NCI-H1048 (cell line): ENCODE measurements around the gene CBX8.

ENCODE experiments used
- DNase-seq: peaks from one replicate; lab custom pipeline; 2025; lab: John Stamatoyannopoulos, UW

CBX8 gene

DNA sequence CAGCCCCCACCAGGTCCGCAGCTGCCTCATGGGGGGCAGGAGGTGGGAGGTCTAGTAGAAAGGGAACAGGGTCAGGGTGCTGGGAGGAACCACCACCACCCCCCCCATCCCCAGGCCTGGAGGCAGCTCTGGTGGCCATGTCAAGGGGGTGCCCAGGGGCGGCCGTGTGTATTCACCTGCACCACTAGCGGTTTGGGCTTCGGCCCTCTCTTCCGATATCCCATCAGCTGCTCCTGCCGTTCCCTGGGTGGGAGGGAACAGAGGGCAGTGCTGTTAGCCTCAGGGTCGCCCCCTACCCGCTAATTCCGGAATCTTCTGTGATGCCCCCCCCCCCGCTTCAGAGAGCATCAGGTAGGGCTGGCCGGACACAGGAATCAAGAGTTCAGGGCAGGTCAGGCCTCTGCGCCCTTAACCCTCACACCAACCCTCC, 38.6 kb upstream of the CBX8 start:
- DNase-seq, result no peak

DNA sequence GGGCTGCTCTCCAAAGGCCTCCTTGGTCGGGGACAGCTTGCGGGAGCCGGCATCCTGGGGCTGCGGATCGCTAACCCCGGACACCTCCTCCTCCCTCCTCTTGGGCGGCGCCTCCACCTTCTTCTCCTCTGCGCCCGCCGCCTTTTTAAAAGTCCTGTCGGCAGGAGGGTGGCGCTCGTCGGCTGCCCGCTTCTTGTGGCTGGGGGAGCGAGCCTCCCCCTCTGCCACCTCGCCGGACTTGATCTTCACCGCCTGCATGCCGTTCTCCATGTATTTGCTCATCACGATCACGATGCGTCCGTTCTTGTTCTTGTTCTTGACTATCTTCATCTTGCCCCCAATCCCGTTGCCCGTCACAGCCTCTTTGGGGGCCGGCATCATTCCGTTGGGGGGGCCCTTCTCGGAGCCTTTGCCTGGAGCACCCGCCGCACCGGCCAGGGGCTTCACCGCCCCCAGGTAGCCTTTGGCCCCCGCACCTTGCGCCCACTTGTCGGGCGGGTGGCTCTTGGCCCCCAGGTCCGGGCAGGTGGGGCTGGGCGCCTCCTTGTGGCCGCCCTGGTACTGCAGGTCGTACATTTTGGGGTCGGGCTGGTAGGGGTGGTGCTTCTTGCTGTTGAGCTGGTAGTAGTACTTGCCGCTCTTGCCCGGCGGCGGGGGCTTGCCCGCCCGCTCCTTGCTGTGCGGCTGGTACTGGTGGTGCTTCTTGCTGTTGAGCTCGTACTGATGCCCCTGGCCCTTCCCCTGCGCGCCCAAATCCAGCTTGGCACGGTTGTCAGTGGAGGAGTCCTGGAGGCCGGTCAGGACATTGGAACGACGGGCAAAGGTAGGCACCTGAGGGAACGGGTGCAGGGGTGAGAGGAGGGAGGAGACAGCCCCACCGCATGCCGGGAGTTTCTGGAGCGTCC, 37.9 kb upstream of the CBX8 start:
- DNase-seq, result no peak

DNA sequence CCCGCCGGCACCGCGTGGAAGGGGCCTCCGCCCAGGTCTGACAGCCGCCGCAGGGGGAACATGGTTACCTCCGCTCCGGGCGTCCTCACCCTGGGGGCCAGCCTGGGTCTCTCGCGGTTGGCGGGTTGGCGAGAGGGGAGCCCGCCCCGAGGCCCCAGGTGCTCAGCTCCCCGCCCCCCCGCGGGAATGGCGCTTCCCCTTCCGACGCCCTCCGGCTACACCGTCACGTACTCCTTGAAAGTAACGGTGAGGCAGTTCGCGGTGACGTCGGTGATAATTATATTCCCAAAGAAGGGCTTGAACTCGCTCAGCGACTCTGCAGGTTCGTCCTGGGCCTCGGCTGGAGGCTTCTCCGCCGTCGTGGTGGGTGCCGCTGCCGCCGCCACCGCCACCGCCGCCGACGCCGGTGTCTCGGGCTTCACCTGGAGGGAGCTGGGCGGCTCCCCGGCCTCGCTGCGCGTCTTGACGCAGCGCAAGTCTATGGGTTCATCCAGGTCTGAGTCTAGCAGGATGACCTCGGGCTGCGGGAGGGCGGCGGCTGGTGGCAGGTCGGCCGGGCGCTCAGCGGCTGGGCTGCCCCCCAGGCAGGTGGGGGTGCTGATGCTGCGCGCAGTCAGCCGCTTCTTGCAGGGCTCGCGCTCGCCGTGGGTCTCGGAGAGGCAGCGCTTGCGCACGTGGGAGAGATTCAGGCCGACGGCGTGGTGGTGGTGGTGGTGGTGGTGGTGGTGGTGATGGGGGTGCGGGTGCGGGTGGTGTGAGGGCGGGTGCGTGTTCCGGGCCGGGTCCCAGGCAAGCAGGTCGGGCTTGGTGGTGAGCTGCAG, 37.1 kb upstream of the CBX8 start:
- no peak for DNase-seq

DNA sequence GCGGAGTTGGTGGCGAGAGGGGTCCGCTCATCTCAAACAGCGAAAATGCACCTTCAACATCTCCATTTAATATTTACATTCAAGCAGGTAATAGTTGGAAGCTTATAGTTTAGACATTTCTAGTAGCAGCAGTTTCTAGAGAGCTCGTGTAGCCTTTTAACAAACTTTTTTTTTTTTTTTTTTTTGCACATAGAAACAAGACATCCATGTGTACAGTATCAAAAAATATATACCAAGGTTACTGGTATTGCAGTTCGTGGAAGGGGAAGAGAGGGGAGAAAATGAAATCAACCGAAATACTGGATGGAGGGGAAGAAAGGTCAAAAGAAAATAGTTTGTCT, 36.2 kb upstream of the CBX8 start:
- no peak for DNase-seq

DNA sequence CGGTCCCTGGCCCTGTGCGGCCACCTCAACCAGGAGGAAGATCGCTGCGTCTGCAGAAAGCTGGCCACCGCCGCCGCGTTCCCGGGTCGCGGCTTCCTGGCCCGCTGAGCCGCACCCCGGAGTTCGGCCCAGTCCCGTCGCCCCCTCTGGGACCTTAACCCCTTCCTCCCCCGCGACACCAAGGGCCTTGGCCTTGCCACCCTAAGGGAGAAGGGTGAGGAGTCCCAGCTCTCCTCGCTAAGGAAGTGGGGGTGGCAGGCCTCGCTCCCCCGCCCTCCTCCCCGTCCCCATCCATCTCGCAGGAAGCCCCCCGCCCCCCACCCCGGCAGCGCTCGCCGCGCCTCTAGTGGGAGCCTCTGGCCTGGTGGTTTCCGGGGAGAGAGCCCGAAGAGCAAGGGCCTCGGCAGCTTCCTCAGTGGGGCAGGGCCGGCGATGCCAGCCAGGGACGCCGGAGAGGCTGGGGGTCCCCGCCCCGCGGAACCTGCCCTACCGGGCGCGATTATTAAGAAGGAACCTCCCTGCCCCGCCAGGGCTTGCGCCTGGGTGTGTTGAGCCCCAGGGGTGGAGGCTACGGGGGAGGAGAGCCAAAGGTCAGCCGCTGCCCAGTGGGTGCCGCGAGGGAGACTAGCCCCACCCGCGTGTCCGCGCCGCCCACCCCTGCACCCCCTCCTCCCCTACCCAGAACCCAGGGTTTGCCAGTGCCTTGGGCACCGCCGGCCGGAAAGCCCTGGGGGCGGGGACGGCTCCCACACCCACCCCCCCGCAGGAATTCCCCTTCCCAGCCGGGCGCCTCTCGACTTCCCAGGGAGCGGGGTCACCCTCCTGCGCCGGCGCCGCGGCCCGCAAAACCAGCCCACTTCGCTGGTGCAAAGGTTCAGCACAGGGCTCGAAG, 35.6 kb upstream of the CBX8 start:
- DNase-seq, result no peak

DNA sequence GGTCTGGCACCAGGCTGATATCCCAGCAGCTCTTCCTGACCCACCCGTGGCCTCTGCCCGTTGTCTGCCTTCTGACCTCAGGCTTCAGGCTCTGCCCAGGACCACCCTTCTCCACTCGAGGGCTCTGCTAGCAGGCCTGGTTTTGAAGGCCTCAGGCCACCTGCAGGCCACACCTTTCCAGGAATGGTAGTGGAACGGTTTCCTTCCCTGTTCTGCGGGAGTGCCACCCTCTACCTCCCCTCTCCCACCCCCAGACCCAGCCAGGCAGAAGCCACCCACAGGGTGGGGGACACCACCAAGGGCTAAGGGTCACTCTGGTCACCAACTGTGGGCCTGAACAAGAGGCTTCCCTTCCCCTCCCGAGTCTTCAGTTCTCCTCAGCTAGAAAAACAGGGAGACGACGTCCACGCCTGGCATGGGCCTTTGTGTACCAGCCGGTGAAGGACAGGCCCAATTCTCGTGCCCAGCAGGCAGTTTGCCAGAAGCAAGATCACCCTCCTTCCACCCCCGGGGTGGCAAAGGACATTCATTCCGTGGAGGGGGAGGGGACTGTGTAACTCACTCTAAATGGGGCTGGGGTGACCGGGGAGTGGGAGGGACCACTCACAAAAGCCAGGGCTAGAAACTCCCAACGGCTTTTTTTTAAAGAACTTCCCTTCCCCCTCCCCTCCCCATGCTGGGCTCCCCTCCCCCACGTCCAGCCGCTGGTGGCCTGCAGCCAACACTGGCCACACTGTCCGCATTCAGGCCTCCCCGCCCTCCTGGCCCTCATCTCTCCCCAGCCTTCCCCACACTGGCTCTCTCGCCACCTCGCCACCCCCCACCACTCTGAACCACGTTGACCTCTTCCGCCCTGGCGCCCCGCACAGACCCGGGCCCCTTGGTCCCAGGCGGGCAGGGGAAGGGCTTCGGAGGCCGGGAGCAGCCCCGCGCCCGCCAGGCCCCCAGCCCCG, 34.7 kb upstream of the CBX8 start:
- DNase-seq, result no peak

DNA sequence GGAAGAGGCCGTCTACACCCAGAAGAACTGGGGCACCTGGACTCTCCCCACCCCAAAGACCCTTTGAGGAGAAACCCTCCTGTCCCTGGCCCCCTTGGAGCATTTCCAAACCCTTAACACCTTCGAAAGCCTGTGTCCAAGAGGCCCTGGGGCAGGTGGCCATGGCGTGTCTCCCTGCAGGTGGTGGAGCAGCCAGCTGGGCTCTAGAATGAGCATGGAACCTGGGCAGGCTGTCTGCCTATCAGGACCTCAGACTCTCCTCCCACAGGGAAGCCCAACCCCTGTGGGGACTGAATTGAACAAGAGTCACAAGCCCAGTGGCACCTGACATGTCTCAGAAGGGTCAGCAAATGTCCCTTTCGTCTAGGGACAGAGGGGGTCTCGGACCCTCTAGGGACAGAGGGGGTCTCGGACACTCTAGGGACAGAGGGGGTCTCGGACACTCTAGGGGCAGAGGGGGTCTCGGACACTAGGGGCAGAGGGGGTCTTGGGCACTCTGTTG, 33.9 kb upstream of the CBX8 start:
- no peak for DNase-seq

DNA sequence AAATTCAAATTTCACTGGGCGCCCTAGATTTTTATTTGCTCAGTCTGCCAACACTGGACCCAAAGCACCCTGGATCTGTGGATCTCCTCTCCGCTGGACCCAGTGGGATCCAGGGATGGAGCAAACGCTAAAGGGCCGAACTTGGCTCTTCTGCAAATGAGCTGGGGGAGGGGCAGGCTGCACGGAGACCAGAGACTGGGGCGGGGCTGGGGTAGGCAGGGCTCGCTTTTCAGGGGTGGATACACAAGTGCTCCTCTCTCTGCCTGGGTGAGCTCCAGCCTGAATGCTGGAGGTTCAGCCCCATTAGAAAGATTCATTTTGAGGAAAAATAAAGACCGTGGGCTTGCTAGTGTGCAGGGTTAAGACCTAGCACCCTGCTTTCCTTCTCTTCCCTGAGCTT, 33.4 kb upstream of the CBX8 start:
- DNase-seq, result no peak

DNA sequence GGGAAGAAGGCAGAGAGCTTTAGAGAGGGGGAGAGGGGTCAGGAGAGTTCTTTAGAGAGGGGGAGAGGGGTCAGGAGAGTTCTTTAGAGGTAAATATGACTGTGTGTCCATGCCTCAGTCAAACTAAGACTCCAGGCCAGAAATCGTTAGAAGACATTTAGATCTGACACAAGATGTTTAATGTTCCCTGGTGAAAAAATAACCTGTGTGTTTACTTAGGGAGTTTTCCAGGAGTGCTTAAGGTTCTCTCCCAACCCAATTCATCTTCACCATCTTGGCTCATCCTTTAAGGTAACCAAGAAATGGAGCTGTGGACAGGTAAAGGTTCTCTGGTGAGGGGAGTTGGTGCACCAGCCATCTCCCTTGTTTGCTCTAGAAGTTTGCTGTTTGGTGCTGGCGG, 32.6 kb upstream of the CBX8 start:
- DNase-seq, result no peak

DNA sequence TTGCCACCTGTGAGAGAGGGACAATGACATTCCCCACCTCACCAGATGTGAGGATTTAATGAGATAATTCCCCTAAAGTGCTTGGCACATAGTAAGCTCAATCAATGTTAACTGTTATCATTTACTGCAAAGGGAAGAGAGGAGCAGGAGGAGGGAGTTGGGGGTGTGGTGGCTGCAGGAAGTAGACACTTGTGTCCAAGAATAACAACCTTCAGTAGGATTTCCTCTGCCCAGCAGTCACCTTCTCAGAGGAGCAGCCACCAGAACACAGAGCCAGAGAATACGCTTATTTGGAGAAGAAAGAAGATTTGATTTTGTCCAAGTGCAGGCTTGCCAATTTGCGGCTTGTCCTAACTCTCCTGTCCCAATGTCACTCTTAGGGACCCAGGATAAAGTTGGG, 32.1 kb upstream of the CBX8 start:
- no peak for DNase-seq

DNA sequence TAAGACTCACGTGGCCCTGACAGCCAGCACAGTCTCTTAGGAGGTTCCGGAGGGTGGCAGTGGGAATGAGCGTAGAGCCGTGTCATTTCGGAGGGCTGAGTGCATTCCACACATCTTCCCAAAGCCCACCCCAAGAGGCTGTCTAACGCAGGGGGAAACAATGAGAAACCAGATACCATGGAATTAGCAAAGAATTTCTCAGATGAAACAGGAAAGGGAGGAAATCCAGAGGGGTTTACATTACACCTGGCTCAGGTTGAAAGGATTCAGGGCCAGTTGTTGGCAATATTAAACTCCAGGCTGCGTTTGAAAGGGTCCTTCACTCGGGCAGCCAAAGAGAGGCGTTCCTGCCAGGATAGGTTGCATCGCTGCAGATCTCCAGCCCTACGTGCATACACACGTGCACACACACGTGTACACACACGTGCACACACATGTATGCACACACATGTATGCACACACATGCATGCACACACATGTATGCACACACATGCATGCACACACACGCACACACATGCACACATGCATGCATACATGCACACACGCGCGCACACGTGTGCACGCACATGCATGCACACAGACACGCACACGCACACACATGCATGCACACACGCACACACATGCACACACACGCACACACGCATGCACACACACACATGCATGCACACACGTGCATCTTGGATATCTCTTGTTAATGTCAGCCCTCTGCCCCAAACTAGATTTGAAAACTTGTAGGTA, 30.1 kb upstream of the CBX8 start:
- DNase-seq, result no peak

DNA sequence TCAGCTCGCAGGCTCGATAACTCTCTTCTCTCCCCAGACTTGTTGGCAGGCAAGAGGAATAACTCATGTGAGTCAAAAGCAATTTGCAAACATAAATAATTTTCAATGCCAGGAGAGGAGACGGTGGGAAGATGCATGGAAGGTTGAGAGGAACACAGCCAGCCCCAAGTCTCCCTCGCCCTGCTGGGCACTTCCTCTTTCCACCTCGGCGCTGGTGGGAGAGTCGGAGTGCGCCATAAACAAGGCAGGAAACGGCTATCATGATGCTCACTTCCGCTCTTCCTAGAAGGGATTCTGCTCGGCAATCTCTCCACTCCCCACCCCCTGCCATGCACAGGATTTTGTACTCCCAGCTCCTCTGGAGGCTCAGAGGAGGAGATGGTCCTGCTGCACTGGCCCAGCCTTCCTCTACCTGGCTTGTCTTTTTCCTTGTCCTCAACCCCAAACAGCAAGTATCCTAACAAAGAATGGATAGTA, 29.4 kb upstream of the CBX8 start:
- DNase-seq, result no peak

DNA sequence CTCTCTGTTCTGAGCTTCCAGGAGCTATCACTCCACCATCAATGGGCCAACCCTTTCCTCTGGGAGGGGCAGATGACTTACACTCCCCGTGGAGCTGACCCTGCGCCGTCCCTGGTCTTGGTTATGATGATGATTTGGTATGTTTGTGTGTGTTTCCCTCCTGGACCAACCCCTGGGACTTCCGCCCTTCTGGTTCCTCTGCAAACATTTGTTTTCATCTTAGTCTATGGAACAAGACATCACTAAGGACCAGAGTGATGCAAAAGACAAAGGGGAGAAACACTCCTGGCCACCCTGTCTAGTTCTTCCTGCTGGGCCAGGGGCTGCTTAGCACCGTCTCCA, 28.7 kb upstream of the CBX8 start:
- DNase-seq, result no peak

DNA sequence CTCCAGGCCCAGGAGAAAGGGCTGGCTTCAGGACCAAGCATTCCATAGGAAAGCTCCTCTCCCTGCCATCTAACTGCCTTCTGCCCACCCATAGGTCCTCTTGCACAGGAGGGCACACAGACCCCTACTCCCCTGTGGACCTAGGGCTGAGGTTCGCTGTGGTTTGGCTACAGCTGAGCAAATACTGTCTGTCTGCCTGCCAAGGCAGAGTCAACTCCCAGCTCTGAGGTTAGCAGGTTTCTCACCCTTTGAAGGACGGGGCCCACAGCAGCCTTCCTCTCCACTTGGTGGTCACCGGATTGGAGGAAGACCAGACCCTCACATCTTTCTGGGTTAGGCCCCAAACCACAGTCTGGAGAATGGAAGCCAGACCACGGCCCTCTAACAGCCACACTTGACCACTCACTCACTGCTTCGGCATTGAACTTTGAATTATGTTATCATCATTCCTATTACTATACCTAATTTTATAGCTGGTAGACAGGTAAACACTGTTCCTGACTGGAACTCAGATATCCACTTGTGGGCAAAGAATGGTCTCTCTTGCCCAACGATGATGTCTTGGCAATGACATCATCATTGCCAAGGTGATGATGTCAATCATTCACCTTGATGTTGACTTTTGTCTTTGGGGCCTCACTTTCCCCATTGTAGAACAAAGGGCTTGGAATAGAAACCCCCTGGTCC, 28.2 kb upstream of the CBX8 start:
- DNase-seq, result no peak

DNA sequence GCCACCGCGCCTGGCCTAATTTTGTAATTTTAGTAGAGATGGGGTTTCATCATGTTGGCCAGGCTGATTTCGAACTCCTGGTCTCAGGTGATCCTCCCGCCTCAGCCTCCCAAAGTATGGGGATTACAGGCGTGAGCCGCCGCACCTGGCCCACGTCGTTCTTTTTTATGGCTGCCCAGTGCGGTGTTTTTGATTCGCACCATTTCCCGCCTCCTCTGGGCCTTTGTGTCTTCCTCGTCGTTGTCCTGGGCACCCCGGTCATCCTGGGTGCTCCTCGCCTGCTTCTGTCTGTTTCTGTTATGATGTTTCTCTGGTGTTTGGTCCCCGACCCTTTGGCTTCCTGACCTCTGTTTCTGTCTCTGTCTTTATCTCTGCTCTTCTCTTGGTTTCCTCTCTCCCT, 27.4 kb upstream of the CBX8 start:
- DNase-seq, result no peak

DNA sequence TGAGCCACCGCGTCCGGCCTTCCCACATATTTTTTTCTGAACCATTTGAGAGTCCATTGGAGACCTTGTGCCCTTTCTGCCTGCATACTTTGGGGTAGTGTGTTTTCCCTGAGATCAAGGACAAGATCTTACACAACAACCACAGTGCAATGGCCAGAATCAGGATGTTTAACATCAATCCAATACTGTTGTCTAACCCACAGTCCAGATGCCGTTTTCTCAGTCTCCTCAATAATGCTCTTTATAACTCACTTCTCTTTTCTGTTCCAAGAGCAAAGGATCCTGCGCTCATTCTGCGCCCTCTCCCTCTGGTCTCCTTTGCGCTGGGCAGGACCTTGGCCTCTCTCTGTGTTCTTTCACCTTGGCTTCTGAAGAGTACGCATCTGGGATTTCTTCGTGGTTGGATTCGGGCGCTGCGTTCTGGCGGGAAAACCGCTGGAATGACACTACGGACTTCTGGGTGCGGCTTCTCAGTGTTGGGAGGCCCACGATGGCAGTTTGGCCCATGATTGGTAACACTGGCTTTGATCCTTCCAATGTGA, 25.8 kb upstream of the CBX8 start:
- no peak for DNase-seq

DNA sequence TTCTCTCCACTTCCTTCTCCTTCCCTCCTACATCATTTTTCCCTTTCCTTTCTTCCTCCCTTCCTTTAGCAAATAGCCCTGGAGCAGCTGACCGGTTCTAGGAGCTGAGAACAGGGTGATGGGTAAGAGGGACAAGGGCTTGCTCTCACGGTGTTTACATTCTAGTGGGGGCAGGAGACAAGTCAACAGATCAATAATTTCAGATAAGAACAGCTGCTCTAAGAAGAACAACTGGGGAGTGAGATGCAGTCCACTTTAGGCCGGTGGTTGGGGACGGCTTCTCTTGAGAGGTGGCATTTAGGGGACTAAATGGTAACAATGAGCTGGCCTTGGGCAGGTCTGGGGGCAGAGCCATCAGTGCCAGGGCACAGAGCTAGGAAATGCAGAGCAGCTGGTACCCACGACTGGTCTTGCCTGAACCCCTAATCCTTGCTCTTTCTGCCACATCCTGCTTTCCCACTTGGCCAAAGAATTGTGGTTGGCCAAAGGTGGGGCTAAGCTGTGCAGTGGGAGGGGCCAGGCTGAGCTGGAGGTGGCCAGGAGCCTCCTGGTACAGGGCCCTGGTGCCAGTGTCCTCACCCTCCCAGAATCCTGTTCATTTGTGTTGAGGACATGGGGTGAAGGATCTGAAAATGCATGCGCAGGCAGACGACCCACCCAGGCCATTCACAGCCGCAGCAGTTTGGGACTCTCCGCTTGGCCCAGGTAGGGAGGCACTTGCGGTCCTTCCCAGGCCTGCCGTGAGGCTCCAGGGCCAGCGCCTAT, 24.6 kb upstream of the CBX8 start:
- DNase-seq, result no peak

DNA sequence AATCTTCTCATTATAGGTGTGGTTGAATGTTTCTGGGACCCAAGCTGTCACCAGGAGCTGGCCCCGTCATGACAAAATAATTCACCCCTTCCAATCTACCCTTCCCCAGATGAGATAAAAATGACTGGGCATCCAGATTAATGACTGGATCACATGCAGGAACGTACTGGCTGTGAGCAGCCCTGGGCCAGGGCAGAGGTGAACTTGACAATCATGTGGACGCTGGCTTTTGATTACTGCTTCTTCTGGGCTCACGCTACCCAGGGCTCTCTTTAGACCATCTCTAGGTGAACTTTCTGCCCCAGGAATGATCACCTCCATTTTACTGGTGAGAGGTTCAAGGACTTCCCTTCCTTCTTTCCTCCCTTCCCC, 24.1 kb upstream of the CBX8 start:
- DNase-seq, result no peak
